ENCODE results near the gene COX19.
A peak's percentile ranks its signal among the peaks of the same experiment; 100 is the strongest.

Gene COX19

DNA sequence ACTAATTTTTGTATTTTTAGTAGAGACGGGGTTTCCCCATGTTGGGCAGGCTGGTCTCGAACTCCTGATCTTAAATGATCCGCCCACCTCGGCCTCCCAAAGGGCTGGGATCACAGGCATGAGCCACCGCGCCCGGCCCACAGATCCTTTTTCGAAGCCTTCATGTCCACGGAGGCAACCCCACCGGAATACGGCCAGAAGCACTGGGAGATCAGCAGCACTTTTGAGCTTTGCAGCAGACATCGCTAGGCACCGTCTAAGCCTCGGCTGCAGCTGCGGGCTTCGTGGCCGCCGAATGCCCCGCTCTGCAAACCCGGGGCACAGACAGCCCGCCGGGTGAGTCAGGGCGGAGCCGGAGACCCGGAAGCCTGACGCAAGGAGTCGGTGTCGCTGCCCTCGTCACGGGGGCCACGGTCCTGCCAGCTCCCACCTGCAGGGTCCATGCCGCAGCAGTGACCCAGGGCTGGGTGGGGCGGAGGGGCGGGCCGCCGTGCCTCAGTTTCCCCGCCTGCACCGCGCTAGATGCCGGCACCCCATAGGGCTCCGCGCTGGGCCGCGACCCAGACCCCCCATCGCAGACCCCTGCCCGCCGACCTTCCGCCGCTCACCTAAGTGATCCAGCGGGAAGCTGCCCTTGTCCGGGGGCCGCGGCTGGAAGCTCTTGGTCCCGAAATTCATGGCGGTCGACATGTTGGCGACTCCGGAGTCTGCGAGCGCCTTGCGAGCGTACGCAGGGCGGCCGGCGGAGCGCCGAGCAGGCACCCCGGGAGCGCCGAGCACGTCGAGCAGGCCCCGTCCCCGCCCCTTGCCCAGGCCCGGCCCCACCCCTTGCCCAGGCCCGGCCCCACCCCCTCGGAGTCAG, at the start of gene COX19:
COX19 (minus strand) TSS at position 730 of the 862 bp plus-strand sequence; CDS start at position 690, 40 bp downstream.
- TF ChIP-seq ZFX (IDR thresholded peaks at IDR 0.05): no peak
- TF ChIP-seq, protein P1, sequence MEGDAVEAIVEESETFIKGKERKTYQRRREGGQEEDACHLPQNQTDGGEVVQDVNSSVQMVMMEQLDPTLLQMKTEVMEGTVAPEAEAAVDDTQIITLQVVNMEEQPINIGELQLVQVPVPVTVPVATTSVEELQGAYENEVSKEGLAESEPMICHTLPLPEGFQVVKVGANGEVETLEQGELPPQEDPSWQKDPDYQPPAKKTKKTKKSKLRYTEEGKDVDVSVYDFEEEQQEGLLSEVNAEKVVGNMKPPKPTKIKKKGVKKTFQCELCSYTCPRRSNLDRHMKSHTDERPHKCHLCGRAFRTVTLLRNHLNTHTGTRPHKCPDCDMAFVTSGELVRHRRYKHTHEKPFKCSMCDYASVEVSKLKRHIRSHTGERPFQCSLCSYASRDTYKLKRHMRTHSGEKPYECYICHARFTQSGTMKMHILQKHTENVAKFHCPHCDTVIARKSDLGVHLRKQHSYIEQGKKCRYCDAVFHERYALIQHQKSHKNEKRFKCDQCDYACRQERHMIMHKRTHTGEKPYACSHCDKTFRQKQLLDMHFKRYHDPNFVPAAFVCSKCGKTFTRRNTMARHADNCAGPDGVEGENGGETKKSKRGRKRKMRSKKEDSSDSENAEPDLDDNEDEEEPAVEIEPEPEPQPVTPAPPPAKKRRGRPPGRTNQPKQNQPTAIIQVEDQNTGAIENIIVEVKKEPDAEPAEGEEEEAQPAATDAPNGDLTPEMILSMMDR (conservative IDR thresholded peaks at IDR 0.05): no peak
- peak within 1 kb of the TSS; percentile 96 for H3K27ac ChIP-seq

GRCh38 chr7:1024331-1024841, 49.0 kb upstream of the COX19 start:
- TF ChIP-seq ZFX (IDR thresholded peaks at IDR 0.05): no peak
- TF ChIP-seq, protein P1 (conservative IDR thresholded peaks at IDR 0.05): no peak
- H3K27ac ChIP-seq: no peak overlapping the region

GRCh38 chr7:1022801-1023465, 47.6 kb upstream of the COX19 start:
- no peak overlapping the region for H3K27ac ChIP-seq
- TF ChIP-seq, protein P1 (conservative IDR thresholded peaks at IDR 0.05): no peak
- no peak for TF ChIP-seq ZFX (IDR thresholded peaks at IDR 0.05)

- no peak overlapping the region for H3K27ac ChIP-seq
Observed at GRCh38 chr7:1022356-1022755, 47.0 kb upstream of the COX19 start.

DNA sequence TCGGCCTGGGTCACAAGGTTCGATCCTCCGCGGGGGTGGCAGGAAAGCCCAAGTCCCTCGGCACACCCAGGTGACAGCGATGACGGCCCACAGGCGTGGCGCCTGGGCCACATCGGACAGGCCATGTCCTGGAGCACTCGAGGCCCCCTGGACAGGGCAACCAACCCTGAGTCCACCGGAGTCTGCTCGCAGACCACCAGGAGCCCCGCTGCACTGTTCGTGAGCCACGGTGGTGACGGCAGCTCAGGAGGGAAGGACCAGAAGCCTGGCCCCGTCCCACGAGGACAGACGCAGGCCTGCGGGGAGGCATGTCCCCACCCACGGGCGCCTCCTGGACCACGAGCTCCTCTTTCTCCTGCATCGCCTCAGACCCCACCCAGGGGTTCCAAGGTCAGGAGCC, 46.6 kb upstream of the COX19 start:
- TF ChIP-seq, protein P1 (conservative IDR thresholded peaks at IDR 0.05): no peak
- TF ChIP-seq ZFX (IDR thresholded peaks at IDR 0.05): no peak

More at GRCh38 chr7:1022356-1022755, 47.0 kb upstream of the COX19 start:
- TF ChIP-seq, protein P1 (conservative IDR thresholded peaks at IDR 0.05): no peak
- TF ChIP-seq ZFX (IDR thresholded peaks at IDR 0.05): no peak

DNA sequence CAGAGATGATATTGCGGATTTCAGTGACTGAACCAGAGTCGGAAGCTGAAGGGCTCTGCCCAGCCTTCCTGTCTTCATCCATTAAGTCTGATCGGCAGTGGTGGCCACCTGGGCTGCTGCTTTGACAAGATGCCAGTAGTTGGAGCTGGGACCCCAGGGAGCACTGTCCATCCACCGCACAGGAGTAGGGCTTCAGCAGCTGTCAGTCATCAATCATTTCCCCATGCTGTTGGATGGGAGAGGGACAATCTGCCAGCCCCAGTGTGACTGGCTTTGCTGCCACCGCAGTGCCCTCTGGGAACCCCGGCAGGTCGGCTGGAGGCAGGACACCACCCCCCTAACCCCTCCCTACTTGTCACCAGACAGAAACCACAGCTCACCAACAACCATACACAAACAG, 46.0 kb upstream of the COX19 start:
- no peak overlapping the region for H3K27ac ChIP-seq
- TF ChIP-seq, protein P1 (conservative IDR thresholded peaks at IDR 0.05): no peak
- TF ChIP-seq ZFX (IDR thresholded peaks at IDR 0.05): no peak

More for the DNA sequence above, 46.6 kb upstream of the COX19 start:
- H3K27ac ChIP-seq: no peak overlapping the region

DNA sequence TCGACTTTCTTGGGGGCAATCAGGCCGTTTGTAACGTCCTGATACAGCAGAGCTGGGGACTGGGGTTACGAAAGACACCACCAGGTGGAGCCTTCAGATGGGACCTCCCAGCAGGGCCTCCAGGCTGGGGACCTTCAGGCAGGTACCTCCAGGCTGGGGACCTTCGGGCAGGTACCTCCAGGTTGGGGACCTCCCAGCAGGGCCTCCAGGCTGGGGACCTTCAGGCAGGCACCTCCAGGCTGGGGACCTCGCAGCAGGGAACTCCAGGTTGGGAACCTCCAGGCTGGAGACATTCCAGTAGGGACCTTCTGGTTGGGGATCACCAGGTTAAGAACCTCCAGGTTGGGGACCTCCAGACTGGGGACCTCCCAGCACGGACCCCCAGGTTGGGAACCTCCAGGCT, 45.5 kb upstream of the COX19 start:
- no peak overlapping the region for H3K27ac ChIP-seq
- TF ChIP-seq ZFX (IDR thresholded peaks at IDR 0.05): no peak
- TF ChIP-seq, protein P1 (conservative IDR thresholded peaks at IDR 0.05): no peak

All from C4-2B (cell line).